K562 (cell line): Measurements from ENCODE around the gene SNX17. TPM values are rescaled to one million over a fixed set of nuclear protein-coding genes. Genes with fewer than 3 reads are reported as not detected.

Source experiments
- BRD9 ChIP-seq: fragments of 450-650 bp; IDR thresholded peaks from 2 replicates; pipeline ENCODE4 v1.6.1; 2018; ENCODE audit warnings: low read depth; ENCODE audit not compliant: partially characterized antibody
- GATAD2B ChIP-seq: fragments of 450-650 bp; IDR thresholded peaks from 2 replicates; pipeline ENCODE4 v1.6.1; 2017; ENCODE audit warnings: mild to moderate bottlenecking, borderline replicate concordance
- HDAC3 ChIP-seq: fragments of 450-650 bp; IDR thresholded peaks from 2 replicates; pipeline ENCODE4 v1.6.1; 2018; ENCODE audit warnings: borderline replicate concordance, mild to moderate bottlenecking, moderate library complexity; ENCODE audit not compliant: partially characterized antibody
- ILF3 ChIP-seq: fragments of 450-650 bp; IDR thresholded peaks from 2 replicates; pipeline ENCODE4 v1.6.1; 2018; ENCODE audit warnings: antibody characterized with exemption, mild to moderate bottlenecking, moderate library complexity, borderline replicate concordance
- NCOA6 ChIP-seq: fragments of 450-650 bp; IDR thresholded peaks from 2 replicates; pipeline ENCODE4 v1.6.1; 2017; ENCODE audit warnings: mild to moderate bottlenecking
- RUNX1 ChIP-seq: sonication (generic); IDR thresholded peaks from 2 replicates; pipeline ENCODE4 v1.6.1; 2016; ENCODE audit warnings: antibody characterized with exemption, low read depth
- TFAP4 ChIP-seq: sonication (generic); formaldehyde crosslinking; IDR thresholded peaks from 2 replicates; pipeline ENCODE4 v1.8.0; 2022; ENCODE audit warnings: missing genetic modification reagents, mild to moderate bottlenecking, moderate library complexity, borderline replicate concordance
- TSC22D4 ChIP-seq: fragments of 450-650 bp; IDR thresholded peaks from 2 replicates; pipeline ENCODE4 v1.6.1; 2016; ENCODE audit warnings: missing genetic modification characterization, missing biosample characterization, control low read depth
- ZBTB1 ChIP-seq: sonication (generic); formaldehyde crosslinking; IDR thresholded peaks from 2 replicates; pipeline ENCODE4 v1.8.1; 2023; ENCODE audit warnings: missing genetic modification reagents, low read depth, mild to moderate bottlenecking, borderline replicate concordance
- ZEB2 ChIP-seq: fragments of 450-650 bp; IDR thresholded peaks from 2 replicates; pipeline ENCODE4 v1.6.1; 2016
- ZNF143 ChIP-seq: sonication (generic); formaldehyde crosslinking; IDR thresholded peaks from 2 replicates; pipeline ENCODE4 v1.9.0; 2022; ENCODE audit warnings: mild to moderate bottlenecking, missing genetic modification reagents
- ZNF146 ChIP-seq: IDR thresholded peaks from one replicate; pipeline ENCODE4 v1.6.1; 2018; ENCODE audit warnings: missing compliant biosample characterization; ENCODE audit not compliant: unreplicated experiment
- ZNF232 ChIP-seq: sonication (generic); formaldehyde crosslinking; IDR thresholded peaks from 2 replicates; pipeline ENCODE4 v1.8.0; 2022; ENCODE audit warnings: mild to moderate bottlenecking, missing genetic modification reagents
- ZNF41 ChIP-seq: fragments of 250-450 bp; sonication (Bioruptor Pico); conservative IDR thresholded peaks from 2 replicates; pipeline ENCODE4 v1.4.0; 2020; ENCODE audit warnings: mild to moderate bottlenecking
- polyA plus RNA-seq, 8 experiments: library from polyadenylated mRNA; depleted of rRNA in 4 of 8; stranded (reverse) in 5 of 8; unstranded in 3 of 8; fragments of >200 nt; fragmentation: Nextera tagmentation in 2 of 8; fragmentation: Illumina TruSeq in 1 of 8; extraction: Ambion mirVana in 2 of 8; extraction: Trizol in 1 of 8; gene quantifications; 2 replicates each; pipeline versions ENCODE4 v1.2.1 to v1.2.3, GENCODE V29; 2011 to 2014; ENCODE audit warnings: inconsistent platforms in 1 of 8, missing spikeins in 1 of 8
- total RNA-seq, 7 experiments: library from RNA; depleted of rRNA in 6 of 7; stranded (reverse); fragments of >200 nt in 6 of 7; fragmentation: Illumina TruSeq in 2 of 7; extraction: Trizol in 2 of 7; gene quantifications; 2 replicates each; pipeline versions ENCODE4 v1.2.1 to v1.2.3, GENCODE V29; 2011 to 2021; ENCODE audit warnings: low replicate concordance in 1 of 7
- TF ChIP-seq, protein P1 (sequence below), 2 experiments: fragments of 450-650 bp in 1 of 2; sonication (generic) in 1 of 2; formaldehyde crosslinking in 1 of 2; IDR thresholded peaks; 2 replicates each; pipeline versions ENCODE4 v1.7.1 to v1.9.0; 2016 to 2022; ENCODE audit warnings: inconsistent platforms in 1 of 2, mild to moderate bottlenecking in 1 of 2, missing genetic modification reagents in 1 of 2
- TF ChIP-seq, protein P2 (sequence below): sonication (generic); formaldehyde crosslinking; IDR thresholded peaks from 2 replicates; pipeline ENCODE4 v1.8.1; 2023; ENCODE audit warnings: mild to moderate bottlenecking, missing genetic modification reagents

SNX17 gene
- total and polyA plus RNA-seq, 9 of the 15 experiments (the other 6 are each of a cell fraction or from before 2014, with no cell fraction given): 3.0 to 75.7 (median 54.6) TPM

GRCh38 chr2:27407798-27408491 lies 37.5 kb downstream of the SNX17 start (continued):
- TF ChIP-seq, protein P1, sequence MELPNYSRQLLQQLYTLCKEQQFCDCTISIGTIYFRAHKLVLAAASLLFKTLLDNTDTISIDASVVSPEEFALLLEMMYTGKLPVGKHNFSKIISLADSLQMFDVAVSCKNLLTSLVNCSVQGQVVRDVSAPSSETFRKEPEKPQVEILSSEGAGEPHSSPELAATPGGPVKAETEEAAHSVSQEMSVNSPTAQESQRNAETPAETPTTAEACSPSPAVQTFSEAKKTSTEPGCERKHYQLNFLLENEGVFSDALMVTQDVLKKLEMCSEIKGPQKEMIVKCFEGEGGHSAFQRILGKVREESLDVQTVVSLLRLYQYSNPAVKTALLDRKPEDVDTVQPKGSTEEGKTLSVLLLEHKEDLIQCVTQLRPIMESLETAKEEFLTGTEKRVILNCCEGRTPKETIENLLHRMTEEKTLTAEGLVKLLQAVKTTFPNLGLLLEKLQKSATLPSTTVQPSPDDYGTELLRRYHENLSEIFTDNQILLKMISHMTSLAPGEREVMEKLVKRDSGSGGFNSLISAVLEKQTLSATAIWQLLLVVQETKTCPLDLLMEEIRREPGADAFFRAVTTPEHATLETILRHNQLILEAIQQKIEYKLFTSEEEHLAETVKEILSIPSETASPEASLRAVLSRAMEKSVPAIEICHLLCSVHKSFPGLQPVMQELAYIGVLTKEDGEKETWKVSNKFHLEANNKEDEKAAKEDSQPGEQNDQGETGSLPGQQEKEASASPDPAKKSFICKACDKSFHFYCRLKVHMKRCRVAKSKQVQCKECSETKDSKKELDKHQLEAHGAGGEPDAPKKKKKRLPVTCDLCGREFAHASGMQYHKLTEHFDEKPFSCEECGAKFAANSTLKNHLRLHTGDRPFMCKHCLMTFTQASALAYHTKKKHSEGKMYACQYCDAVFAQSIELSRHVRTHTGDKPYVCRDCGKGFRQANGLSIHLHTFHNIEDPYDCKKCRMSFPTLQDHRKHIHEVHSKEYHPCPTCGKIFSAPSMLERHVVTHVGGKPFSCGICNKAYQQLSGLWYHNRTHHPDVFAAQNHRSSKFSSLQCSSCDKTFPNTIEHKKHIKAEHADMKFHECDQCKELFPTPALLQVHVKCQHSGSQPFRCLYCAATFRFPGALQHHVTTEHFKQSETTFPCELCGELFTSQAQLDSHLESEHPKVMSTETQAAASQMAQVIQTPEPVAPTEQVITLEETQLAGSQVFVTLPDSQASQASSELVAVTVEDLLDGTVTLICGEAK (IDR thresholded peaks at IDR 0.05): 0 out of 2 replicates have a peak, but pooled peaks have one; percentile 15
- TF ChIP-seq, protein P1 (CRISPR knock-in tag; IDR thresholded peaks at IDR 0.05): no peak
- TF ChIP-seq ZNF143 (CRISPR knock-in tag) (no peak), ZNF146 (CRISPR knock-in tag) (no peak), TSC22D4 (tag) (no peak), ZNF41 (CRISPR knock-in tag) (no peak), ZEB2 (0 out of 2 replicates have a peak, but pooled peaks have one; percentile 44), TFAP4 (CRISPR knock-in tag) (0 out of 2 replicates have a peak, but pooled peaks have one; percentile 23), ZBTB1 (CRISPR knock-in tag) (no peak), BRD9 (peak; percentile 52), HDAC3 (peak; percentile 53), ILF3 (no peak), ZNF232 (CRISPR knock-in tag) (no peak), GATAD2B (no peak), RUNX1 (no peak), NCOA6 (no peak)
- TF ChIP-seq, protein P2, sequence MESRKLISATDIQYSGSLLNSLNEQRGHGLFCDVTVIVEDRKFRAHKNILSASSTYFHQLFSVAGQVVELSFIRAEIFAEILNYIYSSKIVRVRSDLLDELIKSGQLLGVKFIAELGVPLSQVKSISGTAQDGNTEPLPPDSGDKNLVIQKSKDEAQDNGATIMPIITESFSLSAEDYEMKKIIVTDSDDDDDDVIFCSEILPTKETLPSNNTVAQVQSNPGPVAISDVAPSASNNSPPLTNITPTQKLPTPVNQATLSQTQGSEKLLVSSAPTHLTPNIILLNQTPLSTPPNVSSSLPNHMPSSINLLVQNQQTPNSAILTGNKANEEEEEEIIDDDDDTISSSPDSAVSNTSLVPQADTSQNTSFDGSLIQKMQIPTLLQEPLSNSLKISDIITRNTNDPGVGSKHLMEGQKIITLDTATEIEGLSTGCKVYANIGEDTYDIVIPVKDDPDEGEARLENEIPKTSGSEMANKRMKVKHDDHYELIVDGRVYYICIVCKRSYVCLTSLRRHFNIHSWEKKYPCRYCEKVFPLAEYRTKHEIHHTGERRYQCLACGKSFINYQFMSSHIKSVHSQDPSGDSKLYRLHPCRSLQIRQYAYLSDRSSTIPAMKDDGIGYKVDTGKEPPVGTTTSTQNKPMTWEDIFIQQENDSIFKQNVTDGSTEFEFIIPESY: peak; percentile 80
